CD14-positive monocyte (primary cell): ENCODE results near the gene RNF217. TPM values are rescaled to one million over a fixed set of nuclear protein-coding genes. Genes with fewer than 3 reads are reported as not detected.

Experiments used
- DNase-seq, 3 donors: peaks; one replicate each; pipeline ENCODE4 v3.0.0-alpha.2; 2011 to 2022
- H2AFZ ChIP-seq: 2 replicates; pipeline ENCODE4 v1.6.0; 2012; ENCODE audit warnings: mild to moderate bottlenecking, low read depth, low read length, inconsistent platforms; ENCODE audit not compliant: insufficient read depth, poor library complexity, severe bottlenecking
- H3K27ac ChIP-seq, 2 donors: 1 replicate in 1 of 2; 2 replicates in 1 of 2; pipeline ENCODE4 v1.5.1; 2012 to 2013; ENCODE audit warnings: low read length in 2 of 2, control low read depth in 1 of 2, inconsistent platforms in 1 of 2, low read depth in 1 of 2, mild to moderate bottlenecking in 1 of 2
- H3K27me3 ChIP-seq, 2 donors: one replicate each; pipeline versions ENCODE4 v1.6.0 to v1.6.1; 2011 to 2013; ENCODE audit warnings: low read length in 2 of 2; ENCODE audit not compliant: control insufficient read depth in 2 of 2, insufficient read depth in 2 of 2
- H3K36me3 ChIP-seq, 2 donors: replicated peaks in 1 of 2; 1 replicate in 1 of 2; 2 replicates in 1 of 2; pipeline versions ENCODE4 v1.5.1 to v1.6.1; 2012 to 2013; ENCODE audit warnings: low read length in 2 of 2, control low read depth in 1 of 2, inconsistent platforms in 1 of 2, mild to moderate bottlenecking in 1 of 2; ENCODE audit not compliant: insufficient read depth in 2 of 2, control insufficient read depth in 1 of 2
- H3K4me1 ChIP-seq, 2 donors: 1 replicate in 1 of 2; 2 replicates in 1 of 2; pipeline versions ENCODE4 v1.5.1 to v1.6.1; 2012 to 2013; ENCODE audit warnings: low read length in 2 of 2, control low read depth in 1 of 2, inconsistent platforms in 1 of 2, mild to moderate bottlenecking in 1 of 2, moderate library complexity in 1 of 2; ENCODE audit not compliant: insufficient read depth in 2 of 2, control insufficient read depth in 1 of 2
- H3K4me2 ChIP-seq: replicated peaks from 2 replicates; pipeline ENCODE3; 2012; ENCODE audit warnings: low read length, moderate library complexity, mild to moderate bottlenecking; ENCODE audit not compliant: poor library complexity, severe bottlenecking; ENCODE audit errors: extremely low read depth
- H3K4me3 ChIP-seq, 3 experiments: fragments of 200-600 bp in 1 of 3; sonication (generic) in 1 of 3; replicated peaks in 1 of 3; 1 replicate in 2 of 3; 2 replicates in 1 of 3; pipeline ENCODE4 v1.5.1; 2011 to 2013; ENCODE audit warnings: low read length in 3 of 3, mild to moderate bottlenecking in 3 of 3, control low read depth in 2 of 3, low read depth in 2 of 3, inconsistent platforms in 1 of 3, moderate library complexity in 1 of 3
- H3K79me2 ChIP-seq: 2 replicates; pipeline ENCODE4 v1.6.0; 2012; ENCODE audit warnings: mild to moderate bottlenecking, control low read depth, inconsistent platforms, low read length, moderate library complexity; ENCODE audit not compliant: insufficient read depth
- H3K9ac ChIP-seq: 2 replicates; pipeline ENCODE4 v1.6.0; 2017; ENCODE audit warnings: low read length, mild to moderate bottlenecking; ENCODE audit not compliant: insufficient read depth, poor library complexity, severe bottlenecking
- H3K9me3 ChIP-seq, 2 donors: replicated peaks in 1 of 2; 1 replicate in 1 of 2; 2 replicates in 1 of 2; pipeline versions ENCODE4 v1.5.1 to v1.6.1; 2012 to 2013; ENCODE audit warnings: low read length in 2 of 2, control low read depth in 1 of 2; ENCODE audit not compliant: control insufficient read depth in 1 of 2, insufficient read depth in 1 of 2
- H4K20me1 ChIP-seq: 2 replicates; pipeline ENCODE4 v1.6.0; 2012; ENCODE audit warnings: mild to moderate bottlenecking, low read length, control low read depth, moderate library complexity; ENCODE audit not compliant: insufficient read depth
- H3K27ac Mint-ChIP-seq, 7 donors: one replicate each; pipeline ENCODE4 v1.8.0; 2020; ENCODE audit warnings: mild to moderate bottlenecking in 7 of 7, mixed read lengths in 7 of 7, moderate library complexity in 6 of 7, inconsistent platforms in 2 of 7
- H3K27me3 Mint-ChIP-seq, 3 donors: one replicate each; pipeline ENCODE4 v1.8.0; 2021 to 2022; ENCODE audit warnings: low read depth in 3 of 3, mild to moderate bottlenecking in 3 of 3, mixed read lengths in 3 of 3, moderate library complexity in 3 of 3, inconsistent platforms in 1 of 3
- H3K36me3 Mint-ChIP-seq, 2 donors: one replicate each; pipeline ENCODE4 v1.8.0; 2020; ENCODE audit warnings: mixed read lengths in 2 of 2, inconsistent platforms in 1 of 2, mild to moderate bottlenecking in 1 of 2
- H3K4me1 Mint-ChIP-seq: one replicate; pipeline ENCODE4 v1.8.0; 2020; ENCODE audit warnings: mild to moderate bottlenecking, mixed read lengths
- H3K4me3 Mint-ChIP-seq, 2 donors: one replicate each; pipeline ENCODE4 v1.8.0; 2020; ENCODE audit warnings: mild to moderate bottlenecking in 2 of 2, mixed read lengths in 2 of 2, moderate library complexity in 1 of 2
- H3K9me3 Mint-ChIP-seq, 7 donors: one replicate each; pipeline ENCODE4 v1.8.0; 2020 to 2022; ENCODE audit warnings: mixed read lengths in 7 of 7, mild to moderate bottlenecking in 6 of 7, moderate library complexity in 6 of 7, inconsistent platforms in 2 of 7
- CTCF ChIP-seq: fragments of 200-600 bp; IDR thresholded peaks from one replicate; pipeline ENCODE4 v1.8.0; 2022; ENCODE audit warnings: antibody characterized with exemption, mild to moderate bottlenecking
- WGBS: methylation state at CpG from one replicate; pipeline ENCODE4 v1.1.5; 2013; ENCODE audit warnings: missing lambda C conversion rate; ENCODE audit not compliant: insufficient coverage; 5-methylcytosine and 5-hydroxymethylcytosine counted together
- intact Hi-C, 2 donors: fragments of 100-400 bp; cut with micrococcal nuclease; formaldehyde crosslinking; loops; one replicate each; pipeline versions ENCODE4 v1.15.0 to v1.15.1; 2023
- polyA plus RNA-seq, 3 donors: library from polyadenylated mRNA; depleted of rRNA in 1 of 3; unstranded in 2 of 3; stranded (reverse) in 1 of 3; fragments of 300-500 nt in 2 of 3; fragments of >200 nt in 1 of 3; fragmentation: Illumina TruSeq in 2 of 3; gene quantifications; 1 replicate in 2 of 3; 2 replicates in 1 of 3; pipeline ENCODE4 v1.2.3, GENCODE V29; 2012 to 2021

The RNF217 gene
- polyA plus RNA-seq, 3 donors: 2.2 to 11.6 (median 3.3) TPM

- no peak overlapping the region for H3K4me3 ChIP-seq
- no peaks in the 10 kb centered on the region for H3K27me3 Mint-ChIP-seq
- WGBS: no CpG with 5 or more reads among the region's 2 CpGs
- no peaks in the 10 kb centered on the region for H3K9me3 ChIP-seq
- no peaks in the 10 kb centered on the region for H3K79me2 ChIP-seq
- intact Hi-C loops: no loop called here
- H3K36me3 Mint-ChIP-seq: peaks cover 18 to 24% of the 10 kb centered on the region in 2 donors
- no peaks in the 10 kb centered on the region for H3K27me3 ChIP-seq
- H2AFZ ChIP-seq: no peak overlapping the region
- H3K27ac Mint-ChIP-seq: no peak overlapping the region
- no peaks in the 10 kb centered on the region for H3K9me3 Mint-ChIP-seq
- H3K4me3 Mint-ChIP-seq: no peak overlapping the region
- no peak for DNase-seq
- no peak overlapping the region for H3K4me2 ChIP-seq
- H3K4me1 Mint-ChIP-seq: peaks cover 7% of the 10 kb centered on the region
- TF ChIP-seq CTCF: no peak
- no peaks in the 10 kb centered on the region for H4K20me1 ChIP-seq
- no peaks in the 10 kb centered on the region for H3K4me1 ChIP-seq
- H3K27ac ChIP-seq: no peak overlapping the region
- peaks cover 6 to 15% of the 10 kb centered on the region in 2 donors for H3K36me3 ChIP-seq
- H3K9ac ChIP-seq: no peak overlapping the region
These were observed 86.0 kb downstream of the RNF217 start for GRCh38 chr6:125048274-125048673.

GRCh38 chr6:125050663-125051318, 88.6 kb downstream of the RNF217 start:
- H3K4me3 Mint-ChIP-seq: no peak overlapping the region
- H3K27me3 ChIP-seq: no peaks in the 10 kb centered on the region
- WGBS: no CpG with 5 or more reads among the region's 4 CpGs

More at GRCh38 chr6:125050663-125051318, 88.6 kb downstream of the RNF217 start:
- H3K9me3 Mint-ChIP-seq: no peaks in the 10 kb centered on the region
- no peaks in the 10 kb centered on the region for H3K4me1 Mint-ChIP-seq
- Histone ChIP-seq H3K9me3 (no peaks in the 10 kb centered on the region), H2AFZ (no peak overlapping the region), H3K4me2 (no peak overlapping the region), H3K27ac (no peak overlapping the region), H3K79me2 (no peaks in the 10 kb centered on the region), H4K20me1 (no peaks in the 10 kb centered on the region), H3K36me3 (peaks cover 6 to 8% of the 10 kb centered on the region in 2 donors), H3K4me3 (no peak overlapping the region), H3K9ac (no peak overlapping the region), H3K4me1 (no peaks in the 10 kb centered on the region)
- intact Hi-C loops: no loop called here
- H3K36me3 Mint-ChIP-seq: peaks cover 11 to 20% of the 10 kb centered on the region in 2 donors
- no peak overlapping the region for H3K27ac Mint-ChIP-seq
- DNase-seq: no peak
- TF ChIP-seq CTCF: no peak
- no peaks in the 10 kb centered on the region for H3K27me3 Mint-ChIP-seq
